ENCODE data around the gene FBXO15.

Gene FBXO15

GRCh38 chr18:74147779-74148542 lies at the start of gene FBXO15, which contains the start of gene TIMM21:
Gene FBXO15 (minus strand): TSS chr18:74147834. CDS start chr18:74147785, 49 bp downstream.
Gene TIMM21 (plus strand): TSS chr18:74148523. CDS start chr18:74148809, 286 bp downstream.
- DNase-seq: peak; percentile 95

GRCh38 chr18:74196220-74197119 lies 48.8 kb upstream of the FBXO15 start:
- DNase-seq: peak; percentile 23

GRCh38 chr18:74194691-74195090 lies 47.1 kb upstream of the FBXO15 start:
- no peak for DNase-seq

- DNase-seq: no peak
These were observed 43.9 kb upstream of the FBXO15 start for GRCh38 chr18:74191577-74191976.

GRCh38 chr18:74190086-74190485 lies 42.5 kb upstream of the FBXO15 start:
- DNase-seq: no peak

- DNase-seq: no peak
These were observed 39.0 kb upstream of the FBXO15 start for GRCh38 chr18:74186661-74187060.

GRCh38 chr18:74185860-74186259 lies 38.2 kb upstream of the FBXO15 start:
- no peak for DNase-seq

- DNase-seq: no peak
These were observed 37.2 kb upstream of the FBXO15 start for GRCh38 chr18:74184875-74185274.

GRCh38 chr18:74183130-74183529 lies 35.5 kb upstream of the FBXO15 start:
- DNase-seq: no peak

GRCh38 chr18:74182335-74182734 lies 34.7 kb upstream of the FBXO15 start:
- no peak for DNase-seq

GRCh38 chr18:74179623-74180199 lies 32.1 kb upstream of the FBXO15 start:
- DNase-seq: no peak

- DNase-seq: no peak
These were observed 31.2 kb upstream of the FBXO15 start for GRCh38 chr18:74178884-74179283.

- DNase-seq: no peak
These were observed 28.0 kb upstream of the FBXO15 start for GRCh38 chr18:74175658-74176057.

- no peak for DNase-seq
These were observed 25.8 kb upstream of the FBXO15 start for GRCh38 chr18:74173434-74173750.

GRCh38 chr18:74172697-74173433 lies 25.2 kb upstream of the FBXO15 start:
- no peak for DNase-seq

- DNase-seq: no peak
These were observed 24.4 kb upstream of the FBXO15 start for GRCh38 chr18:74171910-74172606.

GRCh38 chr18:74166386-74166785 lies 18.8 kb upstream of the FBXO15 start:
- no peak for DNase-seq

- no peak for DNase-seq
These were observed 15.5 kb upstream of the FBXO15 start for GRCh38 chr18:74163019-74163660.

- no peak for DNase-seq
These were observed 7.6 kb upstream of the FBXO15 start for GRCh38 chr18:74155276-74155675.

GRCh38 chr18:74154716-74155115 lies 7.1 kb upstream of the FBXO15 start:
- DNase-seq: no peak

- no peak for DNase-seq
These were observed 6.2 kb upstream of the FBXO15 start for GRCh38 chr18:74153793-74154192.

- DNase-seq: no peak
These were observed 5.7 kb upstream of the FBXO15 start for GRCh38 chr18:74153377-74153776.

Data from stimulated activated CD4-positive, alpha-beta T cell treated with anti-CD3 and anti-CD28 coated beads, Interleukin-4, amount 100 ng/mL, for 1 hour (primary cell).